GM21825 (cell line): ENCODE data around the gene FGF8.
A peak's percentile ranks its signal among the peaks of the same experiment; 100 is the strongest.
"Not testable (repeated sequence)": the region's sequence is repeated elsewhere in the genome, so short reads cannot be mapped to it uniquely, and the experiment has no call there.

ENCODE experiments used
- ATAC-seq: cut with Tn5 transposase; IDR thresholded peaks from one replicate; pipeline ENCODE4 v1.9.1; 2021; ENCODE audit warnings: mild to moderate bottlenecking, moderate library complexity; ENCODE audit not compliant: unreplicated experiment

The FGF8 gene

DNA sequence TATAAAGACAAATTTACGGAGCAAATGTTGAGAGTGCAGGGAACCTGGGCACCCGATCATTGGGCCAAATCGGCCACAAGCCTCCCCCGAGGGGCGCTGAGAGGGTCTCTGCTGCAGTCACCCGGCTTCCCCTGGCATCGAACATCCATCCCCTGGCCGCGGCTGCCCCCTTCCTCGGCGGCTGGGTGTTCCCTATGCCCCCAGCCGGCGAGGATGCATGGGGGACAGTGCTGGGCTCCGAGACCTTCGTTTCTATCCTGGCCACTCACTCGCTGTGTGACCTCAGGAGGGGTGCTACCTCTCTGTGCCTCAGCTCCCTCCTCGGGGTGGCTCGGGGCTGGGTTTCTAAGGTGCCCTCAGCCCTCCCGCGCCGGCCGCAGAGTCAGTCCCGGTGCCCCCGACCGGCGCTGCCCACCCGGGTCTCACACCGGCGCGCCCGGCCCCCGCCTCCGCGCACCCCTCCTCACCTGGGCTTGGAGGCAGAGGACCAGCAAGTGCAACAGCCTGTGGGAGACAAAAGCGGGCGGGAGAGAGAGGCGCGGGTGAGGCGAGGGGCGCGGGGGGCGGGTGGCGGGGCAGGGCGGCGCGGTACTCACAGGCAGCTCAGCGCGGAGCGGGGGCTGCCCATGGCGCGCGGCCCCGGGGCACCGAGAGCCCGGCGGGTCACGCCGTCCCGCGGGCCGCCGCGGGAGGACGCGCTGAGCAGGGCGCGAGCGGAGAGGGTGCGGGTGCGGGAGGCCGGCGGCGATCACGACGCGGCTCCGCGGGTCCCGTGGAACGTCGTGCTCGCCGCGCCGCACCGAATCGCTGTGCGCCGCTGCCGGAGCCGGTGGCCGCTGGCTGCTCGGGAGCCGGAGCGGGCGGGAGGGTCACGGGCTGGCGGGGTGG is at the start of gene FGF8:
FGF8 (minus strand) TSS at position 842 of the 888 bp plus-strand sequence; CDS start at position 628, 214 bp downstream.
- no peak for ATAC-seq

GRCh38 chr10:101824736-101825135 is 48.8 kb upstream of the FGF8 start:
- no peak for ATAC-seq

DNA sequence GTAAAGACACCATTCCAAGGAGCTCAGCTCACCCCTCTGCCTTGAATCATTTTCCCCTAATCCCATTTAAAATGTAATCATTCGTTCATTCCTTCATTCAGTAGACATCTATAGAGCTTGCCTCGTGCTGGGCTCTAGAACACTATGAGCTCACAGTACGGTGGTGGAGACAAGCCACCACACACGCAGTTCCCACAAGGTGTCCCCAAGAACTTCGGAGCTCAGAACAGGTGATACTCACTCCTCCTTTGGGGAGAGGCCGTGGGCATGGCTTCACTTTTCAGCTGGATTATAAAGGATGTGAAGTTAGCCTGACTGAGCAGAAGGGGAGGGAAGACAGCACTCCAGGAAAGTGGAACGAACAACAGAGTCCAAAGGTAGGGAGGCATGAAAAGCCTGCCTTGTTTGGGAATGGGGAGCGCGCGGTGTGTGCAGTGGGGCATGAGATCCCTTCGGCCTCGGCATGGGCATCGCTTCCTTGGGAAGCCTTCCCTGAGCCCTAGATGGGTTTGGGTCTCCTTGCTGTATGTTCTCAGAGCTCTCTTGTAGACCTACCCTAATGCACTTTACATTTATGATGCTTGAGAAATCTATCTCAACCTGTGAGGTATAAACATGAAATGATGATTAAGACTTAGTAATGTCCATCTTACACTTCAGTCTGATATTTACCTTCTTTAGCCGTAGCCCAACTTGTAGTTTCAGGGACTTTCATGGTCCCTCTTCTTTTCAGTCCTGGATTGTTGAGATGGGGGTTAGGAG is 43.1 kb upstream of the FGF8 start:
- peak; percentile 17 for ATAC-seq

DNA sequence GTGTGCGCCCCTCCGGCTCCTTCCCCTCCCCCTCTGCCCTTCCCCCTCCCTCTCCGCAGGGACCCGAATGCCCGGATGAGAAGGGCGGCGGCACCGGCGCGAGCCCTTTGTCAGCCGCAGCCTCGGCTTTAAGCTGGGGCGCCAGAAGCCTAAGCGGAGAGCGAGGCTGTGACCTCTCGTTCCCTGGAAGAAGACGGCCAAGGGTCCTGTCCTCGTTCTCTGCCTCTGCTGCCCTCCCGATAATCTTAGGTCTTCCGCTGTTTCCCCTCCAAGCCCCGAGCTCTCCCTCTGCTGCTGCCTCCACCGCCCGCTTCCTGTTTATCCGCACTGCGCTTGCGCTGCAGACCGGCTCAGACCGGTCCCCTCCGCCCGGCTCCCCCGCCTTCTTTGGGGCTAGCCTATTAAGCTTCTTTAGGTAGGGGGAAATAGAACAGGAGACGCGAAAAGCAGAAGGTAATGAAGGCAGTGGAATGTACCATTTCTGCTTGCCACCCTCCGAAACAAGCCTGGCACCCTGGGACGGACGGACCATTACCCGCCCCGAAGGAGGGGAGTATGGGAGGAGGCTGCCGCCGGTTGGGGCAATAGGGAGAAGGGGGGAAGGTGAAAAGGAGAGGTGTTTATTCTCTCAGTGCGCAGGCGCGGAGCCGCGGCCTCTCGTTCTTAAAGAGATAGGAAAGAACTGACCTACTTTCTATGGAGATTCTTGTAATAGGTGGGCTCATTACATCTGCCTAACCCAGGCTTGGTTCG is 42.4 kb upstream of the FGF8 start, which contains the start of gene OGA:
OGA (minus strand) TSS at position 326 of the 753 bp plus-strand sequence. CDS start 422 bp downstream, outside the sequence.
- ATAC-seq: peak; percentile 84

DNA sequence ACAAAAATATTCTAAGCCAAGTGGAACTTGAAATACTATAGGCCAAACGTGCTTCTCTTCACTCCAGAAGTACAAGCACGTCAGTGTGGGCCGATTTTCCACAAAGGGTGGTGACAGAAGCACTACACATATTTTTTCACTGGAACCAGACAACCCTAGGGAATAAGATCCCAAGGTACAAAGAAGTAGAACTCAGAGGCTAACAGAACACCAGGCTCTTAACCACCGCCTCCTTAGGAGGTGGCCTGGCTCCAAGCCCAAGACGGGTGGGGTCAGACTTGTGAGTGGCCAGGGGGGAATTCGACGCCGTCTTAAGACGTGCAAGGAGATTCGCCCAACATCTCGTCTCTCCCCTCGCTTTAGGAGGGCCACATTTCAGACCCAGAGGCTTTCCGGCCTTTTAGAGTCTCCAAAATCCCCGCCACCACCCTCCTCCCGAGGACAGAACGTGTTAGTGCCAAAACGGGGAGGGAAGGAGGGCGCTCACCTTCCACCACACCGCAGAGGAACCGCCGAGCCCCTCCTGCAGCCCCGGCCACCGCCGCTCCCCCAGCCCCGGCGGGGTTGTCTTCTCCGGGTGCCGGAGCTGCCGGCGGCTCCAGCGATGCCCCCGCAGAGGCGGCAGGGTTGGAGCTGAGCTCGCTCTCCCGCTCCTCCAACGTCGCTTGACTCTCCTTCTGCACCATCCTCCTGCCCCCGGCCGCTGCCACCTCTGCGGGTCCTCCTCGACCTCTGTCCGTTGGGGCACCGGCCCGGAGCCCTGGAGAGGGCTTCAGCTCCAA is 41.6 kb upstream of the FGF8 start:
- no peak for ATAC-seq

DNA sequence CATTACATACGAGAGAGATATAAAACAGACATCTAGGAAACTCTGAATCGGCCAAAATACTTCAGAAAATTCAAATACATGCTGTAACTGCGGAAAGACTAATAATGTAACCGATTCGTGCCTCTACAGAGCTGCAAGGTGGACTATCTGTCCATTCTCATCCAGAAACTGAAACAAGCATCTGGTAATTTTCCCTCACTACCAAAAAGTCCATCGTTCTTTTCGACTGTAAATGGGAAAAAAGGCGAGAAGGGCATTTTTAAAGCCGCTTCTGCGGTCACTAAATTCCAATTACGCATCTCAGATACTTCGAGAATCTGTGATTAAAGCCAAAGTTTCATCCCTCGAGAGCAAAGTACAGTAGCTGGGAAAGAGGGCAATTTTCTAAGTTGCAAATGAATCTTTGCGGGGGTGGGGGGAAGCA is 41.0 kb upstream of the FGF8 start:
- ATAC-seq: no peak

DNA sequence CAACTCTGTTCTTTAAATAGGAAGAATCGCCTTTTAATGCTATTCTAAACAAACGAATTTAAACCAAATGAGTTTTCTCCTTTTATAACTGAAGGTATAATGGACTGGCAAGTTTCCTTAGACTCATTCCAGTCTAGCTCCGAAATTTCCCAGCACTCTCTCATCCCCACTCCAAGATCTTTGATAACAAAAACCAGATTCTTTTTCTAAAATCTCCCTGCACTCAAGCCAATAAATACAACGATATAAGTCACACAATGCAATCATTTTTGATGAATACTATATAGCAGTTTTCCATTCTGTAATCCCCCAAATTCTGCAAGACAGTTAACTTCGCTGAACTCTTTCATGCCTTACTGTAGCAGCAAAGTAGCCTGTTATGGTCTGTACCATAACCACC is 40.5 kb upstream of the FGF8 start:
- ATAC-seq: no peak

- no peak for ATAC-seq
These were observed 38.7 kb upstream of the FGF8 start for GRCh38 chr10:101814466-101815071.

- no peak for ATAC-seq
These were observed 36.7 kb upstream of the FGF8 start for GRCh38 chr10:101812606-101813005.

DNA sequence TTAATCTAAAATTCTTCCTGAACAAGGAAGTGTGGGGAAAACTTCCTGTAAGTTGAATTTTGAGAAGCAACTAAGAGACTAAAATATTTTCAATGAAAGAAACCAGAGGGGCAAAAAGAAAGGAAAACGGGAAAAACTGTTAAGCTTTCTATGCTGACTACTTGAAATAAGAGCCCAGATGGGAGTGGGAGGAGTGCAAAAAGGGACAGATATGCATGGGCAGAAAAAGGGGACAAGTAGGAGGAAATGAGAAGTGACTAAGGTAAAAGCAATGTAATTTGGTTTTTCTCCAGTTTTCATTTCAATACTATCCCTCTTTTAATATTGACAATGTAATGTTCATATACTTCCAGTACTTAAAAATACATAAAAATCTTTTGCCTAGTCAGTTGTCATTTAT is 31.2 kb upstream of the FGF8 start:
- no peak for ATAC-seq

DNA sequence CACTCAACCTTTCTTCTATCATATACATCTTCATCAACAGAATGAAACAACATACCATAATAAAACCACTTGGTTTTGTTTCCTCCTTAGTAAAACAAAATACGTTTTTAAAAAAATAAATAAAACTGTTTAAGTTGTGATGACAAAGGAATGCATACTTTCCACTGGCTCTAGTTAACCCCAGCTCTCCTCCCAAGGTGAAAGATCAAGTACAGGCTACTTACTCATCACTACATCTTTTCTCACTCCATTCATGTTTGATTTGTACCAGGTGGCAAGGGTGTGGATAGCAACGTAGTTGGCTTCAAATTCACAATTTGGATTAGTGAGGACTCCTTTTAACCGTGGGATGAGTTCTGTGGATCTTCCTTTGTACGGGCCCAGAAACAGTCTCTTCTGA is 27.6 kb upstream of the FGF8 start:
- no peak for ATAC-seq

DNA sequence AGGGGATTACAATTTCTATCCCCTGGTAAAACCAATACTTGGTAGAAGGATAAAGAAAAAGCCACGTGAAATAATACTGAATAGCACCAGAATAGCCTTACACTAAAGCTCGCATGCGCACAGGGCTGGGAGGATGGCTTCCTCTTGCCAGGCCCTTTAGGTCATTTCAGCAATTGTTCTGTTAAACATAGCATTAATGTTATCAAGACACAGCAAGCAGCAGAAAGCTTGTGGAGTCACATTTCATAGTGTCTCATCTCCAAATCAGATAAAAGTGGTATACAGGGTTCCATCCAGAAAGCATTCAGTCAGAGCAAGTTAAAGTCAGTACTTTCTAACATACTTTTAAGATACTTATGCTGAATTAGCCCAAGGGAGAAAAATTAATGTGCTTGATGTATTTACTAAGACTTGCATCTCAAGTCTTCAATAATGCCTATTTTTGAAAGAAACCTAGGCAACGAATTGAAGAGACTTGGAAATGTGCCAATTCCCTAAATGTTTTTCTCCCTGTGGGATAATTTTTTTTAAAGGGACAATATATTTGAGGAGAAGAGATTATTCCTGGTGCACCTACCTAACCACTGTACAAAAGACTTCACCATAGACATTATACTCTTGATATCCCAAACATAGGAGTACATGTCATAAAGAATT is 21.6 kb upstream of the FGF8 start:
- no peak for ATAC-seq

- ATAC-seq: no peak
These were observed 17.6 kb upstream of the FGF8 start for GRCh38 chr10:101793526-101793925.

DNA sequence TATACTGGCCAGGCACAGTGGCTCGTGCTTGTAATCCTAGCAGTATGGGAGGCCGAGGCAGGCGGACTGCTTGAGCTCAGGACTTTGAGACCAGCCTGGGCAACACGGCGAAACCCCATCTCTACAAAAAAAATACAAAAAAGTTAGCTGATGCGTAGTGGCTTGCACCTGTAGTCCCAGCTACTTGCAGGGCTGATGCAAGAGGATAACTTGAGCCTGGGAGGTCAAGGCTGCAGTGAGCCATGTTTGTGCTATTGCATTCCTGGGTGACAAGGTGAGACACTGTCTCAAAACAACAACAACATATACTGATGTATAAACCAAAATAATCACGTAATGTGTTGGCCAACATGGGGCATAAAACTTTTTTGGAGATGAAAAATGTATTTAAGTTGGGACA is 13.8 kb upstream of the FGF8 start:
- no peak for ATAC-seq

- not testable (repeated sequence) for ATAC-seq
These were observed 13.3 kb upstream of the FGF8 start for GRCh38 chr10:101789231-101789630.

GRCh38 chr10:101785801-101786200 is 9.9 kb upstream of the FGF8 start:
- no peak for ATAC-seq

DNA sequence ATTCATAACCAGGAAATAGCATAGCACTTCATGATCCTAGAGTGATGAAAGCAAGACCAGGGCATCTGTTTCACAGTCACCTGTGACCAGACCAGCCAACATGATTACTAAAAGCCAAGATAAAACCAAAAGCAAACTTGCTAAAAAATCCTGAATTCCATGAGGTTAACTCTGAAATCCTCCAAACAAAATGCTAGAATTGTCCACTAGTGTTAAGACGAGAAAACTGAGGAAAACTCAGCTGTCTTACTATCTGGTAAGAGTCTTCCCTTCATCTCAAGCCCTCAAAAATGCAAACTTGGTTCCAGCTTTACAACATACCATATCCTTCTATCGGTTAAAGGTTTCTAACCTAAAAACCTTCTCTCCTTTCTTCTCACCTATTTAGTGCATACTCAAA is 8.6 kb upstream of the FGF8 start:
- ATAC-seq: no peak

- ATAC-seq: no peak
These were observed 7.8 kb upstream of the FGF8 start for GRCh38 chr10:101783736-101784118.
